ENCODE measurements around the gene FEM1C.
"Not testable (repeated sequence)": the region's sequence is repeated elsewhere in the genome, so short reads cannot be mapped to it uniquely, and the experiment has no call there.

FEM1C gene

GRCh38 chr5:115516372-115516771 lies 28.2 kb downstream of the FEM1C start:
- DNase-seq: no peak

- DNase-seq: no peak
Measured at GRCh38 chr5:115514220-115514619, 30.4 kb downstream of the FEM1C start.

- DNase-seq: no peak
Measured at GRCh38 chr5:115511632-115512031, 32.9 kb downstream of the FEM1C start.

DNA sequence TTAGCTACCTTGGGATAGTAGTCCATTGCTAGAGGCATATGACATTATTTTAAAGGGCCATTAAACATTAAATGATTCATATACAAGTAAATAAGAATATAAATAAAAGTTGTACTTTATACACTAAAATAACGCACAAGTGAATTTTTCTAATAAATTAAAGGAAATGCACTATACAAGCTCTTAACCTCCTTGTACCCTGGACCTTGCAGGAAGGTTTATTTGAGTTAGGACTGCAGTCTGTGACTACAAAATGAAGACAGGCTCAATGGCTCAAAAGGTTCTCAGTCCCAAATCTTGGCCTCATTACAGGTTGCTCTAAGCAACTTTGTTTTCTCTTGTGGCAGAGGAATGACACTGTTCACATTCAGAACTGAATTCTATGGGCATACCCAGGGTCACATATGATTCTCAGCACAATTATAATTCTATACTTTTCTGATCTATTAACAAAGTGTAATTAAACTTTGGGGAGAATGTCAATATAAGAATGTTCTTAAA lies 34.4 kb downstream of the FEM1C start:
- no peak for DNase-seq

- no peak for DNase-seq
Measured at GRCh38 chr5:115509547-115509946, 35.0 kb downstream of the FEM1C start.

GRCh38 chr5:115507681-115508080 lies 36.9 kb downstream of the FEM1C start:
- no peak for DNase-seq

- no peak for DNase-seq
Measured at GRCh38 chr5:115503420-115503819, 41.2 kb downstream of the FEM1C start.

GRCh38 chr5:115501464-115502210 lies 42.9 kb downstream of the FEM1C start:
- DNase-seq: no peak

GRCh38 chr5:115500225-115500624 lies 44.4 kb downstream of the FEM1C start:
- DNase-seq: no peak

GRCh38 chr5:115496936-115497576 lies 47.5 kb downstream of the FEM1C start:
- DNase-seq: no peak

DNA sequence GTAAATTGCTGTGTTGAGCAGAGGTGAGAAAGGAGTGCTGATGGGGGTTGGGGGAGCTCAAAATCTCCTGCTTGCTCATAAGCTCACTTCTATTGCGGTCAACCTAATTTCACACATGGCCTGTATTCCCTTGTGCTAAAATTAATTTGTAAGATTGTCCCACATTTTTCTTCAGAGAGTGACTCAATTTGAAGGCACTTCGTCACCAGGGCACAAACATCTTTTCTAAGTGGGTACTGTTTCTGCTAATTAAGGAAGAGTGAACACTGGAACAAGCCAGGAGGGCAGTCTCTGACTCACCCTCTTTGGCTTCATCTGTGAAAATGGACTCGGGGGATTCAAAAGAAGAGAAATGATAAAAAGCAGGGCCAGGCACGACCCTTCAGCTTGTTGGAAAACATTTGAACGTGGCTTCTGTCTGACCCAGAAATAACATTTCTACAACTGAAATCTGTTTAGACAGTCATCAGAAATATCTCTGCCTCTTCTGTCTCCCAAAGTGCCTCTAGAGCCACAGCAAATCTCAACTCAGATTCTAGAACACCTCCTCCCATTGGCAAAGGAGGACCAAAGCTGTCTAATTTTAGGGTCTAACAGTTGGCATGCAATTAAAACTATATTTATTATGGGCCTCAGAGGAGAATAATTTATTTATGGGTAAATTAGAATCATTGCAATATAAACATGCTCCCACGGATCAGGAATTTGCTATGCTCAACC lies 49.8 kb downstream of the FEM1C start:
- DNase-seq: no peak

GRCh38 chr5:115490596-115490995 lies 54.0 kb downstream of the FEM1C start:
- peak; percentile 33 for DNase-seq

GRCh38 chr5:115489733-115490132 lies 54.8 kb downstream of the FEM1C start:
- DNase-seq: no peak

DNA sequence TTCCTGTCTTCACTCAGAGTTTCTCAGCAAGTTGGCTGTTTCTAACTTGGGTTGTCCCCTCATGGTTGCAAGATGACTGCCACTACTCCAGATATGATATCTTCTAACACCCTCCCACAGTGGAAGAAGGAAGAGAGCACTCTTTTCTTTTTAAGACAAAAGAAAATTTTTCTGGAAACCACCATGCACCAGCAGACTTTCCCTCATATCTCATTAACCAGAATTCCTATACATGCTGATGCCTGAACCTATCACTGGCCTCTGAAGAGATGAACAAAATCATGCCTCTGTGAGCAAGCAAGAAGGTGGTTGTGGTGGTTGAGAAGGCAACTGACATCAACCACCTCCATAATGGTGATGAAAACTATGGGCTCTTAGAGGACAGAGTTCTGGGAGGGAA lies 56.8 kb downstream of the FEM1C start:
- no peak for DNase-seq

- no peak for DNase-seq
Measured at GRCh38 chr5:115487168-115487567, 57.4 kb downstream of the FEM1C start.

DNA sequence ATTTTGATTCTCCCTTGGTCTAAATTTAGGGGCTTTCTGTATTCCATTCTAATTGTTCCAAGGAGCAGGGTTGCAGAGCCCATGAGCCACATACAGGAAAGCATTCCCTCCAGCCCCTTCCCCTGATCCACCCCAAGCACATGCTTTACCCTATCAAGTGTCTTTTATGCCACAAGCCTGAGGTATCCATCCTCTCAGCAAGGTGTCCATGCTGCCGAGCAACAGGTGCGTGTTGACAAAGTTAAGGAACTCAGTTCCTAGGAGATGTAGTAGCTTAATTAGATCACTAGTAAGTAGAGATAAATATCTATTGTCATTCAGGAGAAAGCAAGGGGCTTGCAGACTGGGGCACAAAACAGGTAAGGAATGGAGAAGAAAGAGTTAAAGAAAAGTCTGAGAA lies 57.8 kb downstream of the FEM1C start:
- DNase-seq: no peak

GRCh38 chr5:115484368-115484767 lies 60.2 kb downstream of the FEM1C start:
- DNase-seq: no peak

DNA sequence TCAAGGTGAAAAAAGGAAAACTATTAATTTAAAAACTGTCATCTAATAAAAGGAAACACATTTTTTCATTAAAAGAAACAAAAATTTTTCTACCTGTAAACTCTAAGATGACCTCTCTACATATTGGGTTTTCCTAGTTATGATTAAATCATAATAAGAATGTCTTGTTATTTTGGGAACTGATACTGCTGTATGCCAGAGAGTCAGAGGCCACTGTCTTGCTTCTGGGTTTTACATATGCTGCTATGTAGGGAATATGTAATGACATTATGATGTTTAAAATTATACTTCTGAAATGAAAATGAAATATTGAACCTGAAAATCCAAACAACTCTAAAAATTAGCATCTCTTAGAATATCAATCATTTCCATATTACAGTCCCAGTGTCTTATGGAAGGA lies 63.7 kb downstream of the FEM1C start:
- no peak for DNase-seq

GRCh38 chr5:115480271-115480670 lies 64.3 kb downstream of the FEM1C start:
- no peak for DNase-seq

GRCh38 chr5:115479166-115479873 lies 65.3 kb downstream of the FEM1C start:
- DNase-seq: not testable (repeated sequence)

GRCh38 chr5:115478281-115478680 lies 66.3 kb downstream of the FEM1C start:
- DNase-seq: no peak

GRCh38 chr5:115477581-115477980 lies 67.0 kb downstream of the FEM1C start:
- DNase-seq: no peak

GRCh38 chr5:115475788-115476187 lies 68.8 kb downstream of the FEM1C start:
- no peak for DNase-seq
